Left renal pelvis (tissue), 4 donors: Measurements from ENCODE around the gene AGBL5. TPM values are rescaled to one million over a fixed set of nuclear protein-coding genes. Genes with fewer than 3 reads are reported as not detected.
"Not testable (repeated sequence)": the region's sequence is repeated elsewhere in the genome, so short reads cannot be mapped to it uniquely, and the experiment has no call there.

Source experiments
- DNase-seq, 4 donors: peaks; one replicate each; pipeline ENCODE4 v3.0.0-alpha.2; 2013; ENCODE audit warnings: low read depth in 4 of 4, low spot score in 3 of 4
- polyA plus RNA-seq, 4 donors: library from polyadenylated mRNA; unstranded; fragments of 120-200 nt; gene quantifications; one replicate each; pipeline ENCODE4 v1.2.1, GENCODE V29; 2013; ENCODE audit not compliant: insufficient read length in 4 of 4

Gene AGBL5
- polyA plus RNA-seq, 4 donors = 30.8 to 66.8 (median 61.1) TPM

- DNase-seq = no peak
Observed at GRCh38 chr2:27089111-27089954, 37.9 kb downstream of the AGBL5 start.

GRCh38 chr2:27091746-27092695 lies 40.6 kb downstream of the AGBL5 start:
- DNase-seq = no peak

- no peak for DNase-seq
Observed at GRCh38 chr2:27092696-27093429, 41.4 kb downstream of the AGBL5 start.

GRCh38 chr2:27093430-27094352 lies 42.2 kb downstream of the AGBL5 start:
- no peak for DNase-seq

GRCh38 chr2:27094353-27094984 lies 43.0 kb downstream of the AGBL5 start:
- DNase-seq = no peak

- DNase-seq = no peak
Observed at GRCh38 chr2:27095427-27095744, 43.9 kb downstream of the AGBL5 start.

GRCh38 chr2:27095745-27096651 lies 44.5 kb downstream of the AGBL5 start:
- no peak for DNase-seq

- DNase-seq = no peak
Observed at GRCh38 chr2:27096748-27097297, 45.4 kb downstream of the AGBL5 start.

GRCh38 chr2:27097341-27097740 lies 45.9 kb downstream of the AGBL5 start:
- DNase-seq = no peak

- DNase-seq = no peak
Observed at GRCh38 chr2:27099334-27099955, 48.0 kb downstream of the AGBL5 start.

- no peak for DNase-seq
Observed at GRCh38 chr2:27100036-27100435, 48.6 kb downstream of the AGBL5 start.

- no peak for DNase-seq
Observed at GRCh38 chr2:27102329-27102728, 50.9 kb downstream of the AGBL5 start.

- DNase-seq = no peak
Observed at GRCh38 chr2:27105981-27106380, 54.5 kb downstream of the AGBL5 start.

GRCh38 chr2:27108221-27108620 lies 56.8 kb downstream of the AGBL5 start:
- DNase-seq = no peak

- DNase-seq = no peak
Observed at GRCh38 chr2:27109083-27109482, 57.6 kb downstream of the AGBL5 start.

GRCh38 chr2:27110603-27111352 lies 59.3 kb downstream of the AGBL5 start:
- DNase-seq = not testable (repeated sequence)
